Omental fat pad (tissue), 4 donors: Measurements from ENCODE around the gene MAML3. TPM values are rescaled to one million over a fixed set of nuclear protein-coding genes. Genes with fewer than 3 reads are reported as not detected.

Experiments used
- ATAC-seq: fragments of 150-250 bp; one replicate; pipeline ENCODE4 v1.9.1; 2016; ENCODE audit warnings: mild to moderate bottlenecking, moderate library complexity; ENCODE audit not compliant: low FRiP score
- DNase-seq: peaks from one replicate; pipeline ENCODE4 v3.0.0-alpha.2; 2019; ENCODE audit warnings: low spot score
- total RNA-seq, 4 donors: library from RNA; depleted of rRNA; stranded (reverse); fragments of >200 nt; gene quantifications; one replicate each; pipeline ENCODE4 v1.1.0, GENCODE V29; 2016
- TF ChIP-seq, protein P1 (sequence below), 3 donors: fragments of 450-650 bp; IDR thresholded peaks; one replicate each; pipeline ENCODE4 v1.5.1; 2016 to 2017; ENCODE audit warnings: antibody characterized with exemption in 3 of 3, mild to moderate bottlenecking in 3 of 3, moderate library complexity in 2 of 3

MAML3 gene
- total RNA-seq, 4 donors from 2014 or later = 4.8 to 12.8 (median 11.7) TPM

DNA sequence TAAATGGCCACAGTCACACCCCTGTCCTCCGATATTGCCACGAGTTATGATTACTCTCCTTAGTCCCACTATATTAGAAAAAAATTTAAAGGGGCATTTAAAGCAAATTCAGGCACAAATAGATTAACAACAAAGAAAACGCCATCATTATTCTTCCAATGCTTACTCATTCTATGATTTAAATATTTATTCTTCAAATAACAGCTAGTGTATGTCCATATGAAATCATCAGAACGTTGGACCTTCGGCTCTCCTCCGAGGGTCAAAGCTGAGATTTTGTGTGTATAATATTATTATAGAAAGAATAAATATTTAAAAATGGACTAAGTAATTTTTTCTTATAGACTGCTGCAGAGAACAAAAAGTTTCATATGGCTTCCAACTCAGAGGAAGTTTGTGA, 122.9 kb downstream of the MAML3 start:
- no peak for DNase-seq
- ATAC-seq = no peak
- TF ChIP-seq, protein P1, sequence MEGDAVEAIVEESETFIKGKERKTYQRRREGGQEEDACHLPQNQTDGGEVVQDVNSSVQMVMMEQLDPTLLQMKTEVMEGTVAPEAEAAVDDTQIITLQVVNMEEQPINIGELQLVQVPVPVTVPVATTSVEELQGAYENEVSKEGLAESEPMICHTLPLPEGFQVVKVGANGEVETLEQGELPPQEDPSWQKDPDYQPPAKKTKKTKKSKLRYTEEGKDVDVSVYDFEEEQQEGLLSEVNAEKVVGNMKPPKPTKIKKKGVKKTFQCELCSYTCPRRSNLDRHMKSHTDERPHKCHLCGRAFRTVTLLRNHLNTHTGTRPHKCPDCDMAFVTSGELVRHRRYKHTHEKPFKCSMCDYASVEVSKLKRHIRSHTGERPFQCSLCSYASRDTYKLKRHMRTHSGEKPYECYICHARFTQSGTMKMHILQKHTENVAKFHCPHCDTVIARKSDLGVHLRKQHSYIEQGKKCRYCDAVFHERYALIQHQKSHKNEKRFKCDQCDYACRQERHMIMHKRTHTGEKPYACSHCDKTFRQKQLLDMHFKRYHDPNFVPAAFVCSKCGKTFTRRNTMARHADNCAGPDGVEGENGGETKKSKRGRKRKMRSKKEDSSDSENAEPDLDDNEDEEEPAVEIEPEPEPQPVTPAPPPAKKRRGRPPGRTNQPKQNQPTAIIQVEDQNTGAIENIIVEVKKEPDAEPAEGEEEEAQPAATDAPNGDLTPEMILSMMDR (IDR thresholded peaks at IDR 0.05) = no peak

DNA sequence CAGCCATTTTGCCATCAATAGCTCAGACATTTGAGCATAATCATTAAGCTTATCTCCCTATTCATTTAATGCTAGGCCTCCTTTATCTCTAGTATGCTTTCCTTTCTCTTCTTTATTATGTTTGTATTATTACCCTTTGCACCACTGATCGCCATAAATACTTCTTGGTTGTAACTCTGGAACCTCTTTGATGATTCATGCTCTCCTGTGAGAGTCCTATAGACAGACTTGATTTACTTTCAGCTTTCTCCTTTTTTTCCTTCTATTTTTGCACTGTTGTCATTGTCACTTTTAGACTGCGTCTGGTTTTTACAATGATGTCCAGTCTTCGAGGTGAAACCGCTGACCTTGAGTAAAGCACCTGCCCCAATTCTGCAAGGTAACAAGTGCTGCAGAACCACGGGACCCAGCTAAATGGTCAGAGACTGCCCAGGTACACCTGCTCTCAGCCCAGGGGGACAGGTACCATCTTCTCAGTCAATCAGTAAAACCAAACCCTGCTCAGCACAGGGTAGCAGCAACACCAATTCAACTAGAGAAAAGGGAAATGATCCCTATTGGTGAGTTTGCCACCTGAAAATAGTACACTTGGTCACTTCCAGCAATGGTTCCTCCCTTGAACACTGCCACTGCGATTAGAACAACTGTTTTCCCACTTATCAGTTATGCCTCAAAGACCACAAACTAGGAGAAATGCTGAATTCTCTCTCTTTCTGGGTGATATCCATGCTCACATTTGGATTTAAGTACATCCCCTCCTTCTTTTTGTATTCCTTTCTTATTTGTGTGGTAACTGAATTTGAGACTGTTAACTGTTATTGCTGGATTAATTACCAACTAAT, 125.1 kb downstream of the MAML3 start:
- TF ChIP-seq, protein P1 (IDR thresholded peaks at IDR 0.05) = no peak
- ATAC-seq = no peak
- DNase-seq = no peak

DNA sequence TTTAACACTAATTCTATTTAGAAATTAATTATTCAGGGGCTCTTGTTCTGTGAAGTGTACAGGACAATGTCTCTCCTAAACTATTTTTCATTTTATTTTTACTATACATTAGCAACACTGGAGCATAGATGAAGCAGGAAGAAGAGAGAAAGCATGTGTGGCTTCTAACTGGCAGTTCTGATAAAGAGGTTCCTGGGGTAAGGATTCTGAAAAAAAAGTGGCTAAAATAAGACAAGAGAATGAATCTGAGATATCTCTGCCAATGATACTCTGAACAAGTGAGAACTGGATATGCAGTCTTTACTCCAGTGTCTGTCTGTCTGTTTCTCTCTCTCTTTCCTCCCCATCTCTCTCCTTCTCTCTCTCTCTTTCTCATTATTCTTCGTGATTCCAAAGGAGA, 125.9 kb downstream of the MAML3 start:
- DNase-seq (no peak), ATAC-seq (no peak)
- TF ChIP-seq, protein P1 (IDR thresholded peaks at IDR 0.05) = no peak

DNA sequence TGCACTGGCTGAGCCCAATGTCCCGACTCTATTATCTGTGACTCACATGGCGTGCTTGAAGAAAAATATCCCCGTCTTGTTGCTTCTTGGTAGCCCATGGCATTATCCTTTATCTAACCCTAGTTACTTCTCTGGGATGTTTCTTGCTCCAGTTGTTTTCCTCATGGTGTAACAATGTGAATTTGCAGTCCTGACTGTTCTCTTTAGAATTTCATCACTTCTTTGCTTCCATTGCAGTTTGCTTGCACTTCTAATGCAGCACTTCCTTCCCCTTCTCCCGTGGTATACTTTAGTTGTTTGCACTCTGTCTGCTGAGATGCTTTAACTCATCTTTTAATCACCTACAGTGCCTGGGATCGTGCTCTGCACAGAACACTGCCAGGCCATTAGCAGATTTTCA, 126.9 kb downstream of the MAML3 start:
- ATAC-seq (no peak), DNase-seq (no peak)
- TF ChIP-seq, protein P1 (IDR thresholded peaks at IDR 0.05) = no peak

DNA sequence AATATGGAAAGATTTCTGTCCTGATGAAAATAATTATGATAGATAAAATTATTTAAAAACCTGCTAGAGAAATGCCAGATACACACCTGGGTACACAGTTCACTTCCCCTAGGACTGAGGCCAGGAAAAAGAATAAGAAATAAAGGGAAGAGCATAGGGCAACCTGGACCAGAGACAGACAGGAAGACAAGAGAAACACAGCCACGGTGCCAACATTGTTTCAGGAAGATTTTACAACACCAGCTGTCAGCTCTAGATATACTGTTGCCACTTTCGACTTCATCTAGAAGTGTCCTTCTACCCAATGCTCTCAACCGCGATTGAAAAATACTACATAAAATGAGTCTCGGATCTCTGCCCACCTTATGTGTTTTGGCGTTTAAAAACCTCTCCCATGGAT, 128.5 kb downstream of the MAML3 start:
- DNase-seq (no peak), ATAC-seq (no peak)
- TF ChIP-seq, protein P1 (IDR thresholded peaks at IDR 0.05) = no peak

DNA sequence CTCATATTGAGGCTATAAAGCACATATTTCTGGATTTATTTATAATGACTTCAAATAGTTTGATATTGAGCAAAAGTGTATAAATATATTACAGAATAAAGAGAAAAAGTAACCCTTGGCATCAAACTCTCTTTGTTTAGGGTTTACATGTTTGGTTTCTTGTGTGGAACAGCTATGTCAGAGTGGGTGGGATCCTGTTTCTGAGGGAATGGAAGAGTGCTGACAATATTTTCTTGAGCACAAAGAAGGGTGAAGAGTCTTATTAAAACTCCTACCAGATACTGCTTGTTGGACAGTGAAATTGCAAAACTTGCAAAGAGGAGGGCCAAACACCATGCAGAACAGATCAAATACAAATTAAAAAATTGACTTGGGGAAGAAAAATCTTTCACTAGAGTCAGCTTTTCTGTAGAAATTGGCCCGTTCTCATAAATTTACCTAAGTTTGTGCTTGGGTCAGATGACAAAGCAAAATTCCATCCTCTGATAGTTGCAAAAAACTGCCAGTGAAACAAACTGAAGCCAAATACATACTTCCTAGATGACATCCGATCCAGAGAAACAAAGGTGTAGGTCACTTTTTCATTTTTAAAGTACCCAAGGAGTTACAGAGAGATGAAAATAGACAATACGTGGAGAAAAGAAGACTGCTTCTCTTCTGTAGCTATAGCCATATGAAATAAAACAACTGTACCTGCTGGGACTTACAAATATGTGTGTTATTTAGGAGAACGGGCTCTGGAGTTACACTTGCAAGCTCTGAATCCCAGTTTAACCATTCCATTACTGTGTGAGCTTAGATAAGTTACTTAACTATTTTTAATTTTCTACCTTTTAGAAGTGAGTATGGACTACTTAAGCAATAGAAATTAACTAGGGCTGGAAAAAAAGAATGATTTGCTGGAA, 133.3 kb downstream of the MAML3 start:
- no peak for DNase-seq
- TF ChIP-seq, protein P1 (IDR thresholded peaks at IDR 0.05) = no peak
- ATAC-seq = no peak
